ENCODE data around the gene CFAP107. TPM values are rescaled to one million over a fixed set of nuclear protein-coding genes. Genes with fewer than 3 reads are reported as not detected.

CFAP107 gene
- total RNA-seq, 4 donors from 2014 or later: not detected

- peaks cover 0 to 11% (median 0%) of the 10 kb centered on the region in 3 donors for H3K9me3 ChIP-seq
- intact Hi-C loops (cut with DNase I; ENCODE audit: low total_unique reads) (no loop called here), in situ Hi-C loops (cut with MboI; ENCODE audit: low sequenced_read_pairs in 4 of 4) (no loop called here)
- DNase-seq (no peak), ATAC-seq (no peak)
- TF ChIP-seq CTCF (IDR thresholded peaks at IDR 0.05 in 4 of 5, conservative IDR thresholded peaks at IDR 0.05 in 1 of 5): no peak
- TF ChIP-seq POLR2A (IDR thresholded peaks at IDR 0.05): no peak
- H3K27me3 ChIP-seq: no peaks in the 10 kb centered on the region
- H3K36me3 ChIP-seq: no peaks in the 10 kb centered on the region
- no peak overlapping the region for H3K27ac ChIP-seq
- H3K4me1 ChIP-seq: peaks cover 0 to 3% of the 10 kb centered on the region in 2 donors
- H3K4me3 ChIP-seq: no peak overlapping the region
Measured at GRCh38 chr1:12748778-12749355, 2.9 kb downstream of the CFAP107 start.

DNA sequence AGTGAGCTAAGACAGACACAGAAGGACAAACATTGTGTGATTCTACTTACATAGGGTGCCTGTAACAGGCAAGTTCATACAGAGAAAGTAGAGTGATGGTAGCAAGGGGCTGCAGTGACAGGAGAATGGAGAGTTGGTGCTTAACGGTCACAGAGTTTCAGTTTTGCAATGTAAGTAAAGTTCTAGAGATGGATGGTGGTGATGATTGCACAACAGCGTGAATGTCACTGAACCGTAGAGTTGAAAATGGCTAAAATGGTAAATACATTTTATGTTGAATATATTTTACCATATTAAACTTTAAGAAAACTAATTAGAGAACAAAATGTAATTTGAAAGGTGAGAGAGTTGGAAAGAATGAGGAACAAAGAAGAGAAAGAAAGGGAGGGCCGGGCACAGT lies 8.7 kb downstream of the CFAP107 start:
- Histone ChIP-seq H3K4me1 (no peaks in the 10 kb centered on the region), H3K36me3 (no peaks in the 10 kb centered on the region), H3K4me3 (no peak overlapping the region), H3K27me3 (no peaks in the 10 kb centered on the region), H3K27ac (no peak overlapping the region), H3K9me3 (no peaks in the 10 kb centered on the region)
- in situ Hi-C loops (cut with MboI; ENCODE audit: low sequenced_read_pairs in 4 of 4) (no loop called here), intact Hi-C loops (cut with DNase I; ENCODE audit: low total_unique reads) (no loop called here)
- no peak for DNase-seq
- ATAC-seq: no peak
- TF ChIP-seq POLR2A (IDR thresholded peaks at IDR 0.05): no peak
- TF ChIP-seq CTCF (IDR thresholded peaks at IDR 0.05 in 4 of 5, conservative IDR thresholded peaks at IDR 0.05 in 1 of 5): no peak

DNA sequence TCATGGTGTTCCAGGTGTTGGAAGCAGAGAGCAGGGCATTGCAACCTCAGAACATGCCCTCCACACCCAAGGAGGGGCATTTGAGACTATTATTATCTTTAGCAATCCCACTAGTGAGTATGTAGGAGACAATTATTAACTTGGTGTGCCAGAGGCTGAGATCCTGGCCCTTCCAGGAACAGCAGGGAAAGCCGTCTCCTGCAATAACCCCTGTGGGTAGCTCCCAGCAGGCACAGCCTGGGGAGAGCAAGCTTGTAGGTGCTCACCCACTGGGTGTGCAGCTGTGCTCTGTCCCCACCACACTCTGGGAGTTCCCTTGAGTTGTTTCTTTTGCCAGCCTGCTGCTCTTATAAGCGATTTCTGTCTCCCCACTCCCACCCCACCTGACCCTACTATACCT lies 10.3 kb downstream of the CFAP107 start:
- no peak overlapping the region for H3K4me3 ChIP-seq
- in situ Hi-C loops (cut with MboI; ENCODE audit: low sequenced_read_pairs in 4 of 4): no loop called here
- no peak overlapping the region for H3K27ac ChIP-seq
- intact Hi-C loops (cut with DNase I; ENCODE audit: low total_unique reads): no loop called here
- no peaks in the 10 kb centered on the region for H3K9me3 ChIP-seq
- no peaks in the 10 kb centered on the region for H3K27me3 ChIP-seq
- H3K4me1 ChIP-seq: no peaks in the 10 kb centered on the region
- ATAC-seq: no peak
- H3K36me3 ChIP-seq: no peaks in the 10 kb centered on the region
- TF ChIP-seq POLR2A (IDR thresholded peaks at IDR 0.05) (no peak), CTCF (IDR thresholded peaks at IDR 0.05 in 4 of 5, conservative IDR thresholded peaks at IDR 0.05 in 1 of 5) (no peak)
- no peak for DNase-seq

GRCh38 chr1:12756768-12757413 lies 10.9 kb downstream of the CFAP107 start:
- Histone ChIP-seq H3K4me3 (no peak overlapping the region), H3K27me3 (no peaks in the 10 kb centered on the region), H3K4me1 (no peaks in the 10 kb centered on the region), H3K9me3 (no peaks in the 10 kb centered on the region), H3K36me3 (no peaks in the 10 kb centered on the region), H3K27ac (no peak overlapping the region)
- no peak for TF ChIP-seq POLR2A (IDR thresholded peaks at IDR 0.05)
- no peak for TF ChIP-seq CTCF (IDR thresholded peaks at IDR 0.05 in 4 of 5, conservative IDR thresholded peaks at IDR 0.05 in 1 of 5)
- DNase-seq: no peak
- in situ Hi-C loops (cut with MboI; ENCODE audit: low sequenced_read_pairs in 4 of 4): no loop called here
- no peak for ATAC-seq
- intact Hi-C loops (cut with DNase I; ENCODE audit: low total_unique reads): no loop called here
